GM12865 (cell line): ENCODE measurements around the gene P4HB.

Experiments
- DNase-seq: peaks from one replicate; pipeline ENCODE4 v3.0.0; 2010; ENCODE audit warnings: low read depth
- H3K4me3 ChIP-seq: 2 replicates; pipeline ENCODE4 v1.5.1; 2011; ENCODE audit warnings: mild to moderate bottlenecking, low read depth, low read length, control low read depth
- CTCF ChIP-seq: IDR thresholded peaks from 2 replicates; pipeline ENCODE4 v1.5.1; 2011; ENCODE audit warnings: low read length, control low read depth, low read depth, inconsistent platforms; ENCODE audit not compliant: insufficient read depth; ENCODE audit errors: missing control alignments

Gene P4HB

GRCh38 chr17:81849457-81849856 lies 10.9 kb downstream of the P4HB start:
- no peak for DNase-seq
- H3K4me3 ChIP-seq, result no peak overlapping the region
- no peak for TF ChIP-seq CTCF

GRCh38 chr17:81846743-81847689 lies 13.3 kb downstream of the P4HB start:
- no peak overlapping the region for H3K4me3 ChIP-seq
- TF ChIP-seq CTCF, result no peak
- DNase-seq, result no peak

GRCh38 chr17:81845881-81846742 lies 14.2 kb downstream of the P4HB start:
- DNase-seq, result no peak
- no peak for TF ChIP-seq CTCF

GRCh38 chr17:81845361-81845760 lies 15.0 kb downstream of the P4HB start:
- TF ChIP-seq CTCF, result no peak

More at GRCh38 chr17:81845881-81846742, 14.2 kb downstream of the P4HB start:
- H3K4me3 ChIP-seq, result no peak overlapping the region

GRCh38 chr17:81844887-81845286 lies 15.4 kb downstream of the P4HB start:
- H3K4me3 ChIP-seq, result no peak overlapping the region
- DNase-seq, result no peak
- no peak for TF ChIP-seq CTCF

More at GRCh38 chr17:81845361-81845760, 15.0 kb downstream of the P4HB start:
- no peak overlapping the region for H3K4me3 ChIP-seq
- DNase-seq, result no peak

- no peak for DNase-seq
- H3K4me3 ChIP-seq, result no peak overlapping the region
- no peak for TF ChIP-seq CTCF
Observed at GRCh38 chr17:81844327-81844851, 15.9 kb downstream of the P4HB start.
